OCI-LY7 (cell line): Measurements from ENCODE around the gene ORC2. TPM values are rescaled to one million over a fixed set of nuclear protein-coding genes. Genes with fewer than 3 reads are reported as not detected.

ENCODE experiments used
- BruUV-seq: library from RNA; stranded (reverse); fragments of 400-500 nt; replicated peaks from 2 replicates; lab custom pipeline; 2021; lab: Mats Ljungman, UMichigan
- CTCF ChIA-PET: fragments of 300-600 bp; sonication (Branson Sonifier 250); formaldehyde crosslinking; loops from one replicate; lab custom pipeline; 2022; ENCODE audit warnings: antibody characterized with exemption; ENCODE audit not compliant: unreplicated experiment; lab: Charles Lee
- POLR2A ChIA-PET: fragments of 300-600 bp; sonication (Branson Sonifier 250); formaldehyde crosslinking; loops from one replicate; lab custom pipeline; 2022; ENCODE audit warnings: antibody characterized with exemption; lab: Charles Lee
- DNase-seq: peaks from one replicate; pipeline ENCODE4 v3.0.0-alpha.2; 2015; ENCODE audit warnings: low spot score
- H2AFZ ChIP-seq: fragments of 200-600 bp; sonication (generic), shearing (Covaris generic); 2 replicates; pipeline ENCODE4 v1.6.1; 2014; ENCODE audit warnings: mild to moderate bottlenecking, antibody characterized with exemption, low read length, moderate library complexity
- H3K27ac ChIP-seq: fragments of 200-600 bp; sonication (generic); 2 replicates; pipeline ENCODE4 v1.5.1; 2014; ENCODE audit warnings: mixed run types, low read depth, mild to moderate bottlenecking, moderate library complexity, low read length, inconsistent platforms; ENCODE audit not compliant: poor library complexity, severe bottlenecking
- H3K36me3 ChIP-seq: fragments of 200-600 bp; sonication (generic); 2 replicates; pipeline ENCODE4 v1.6.1; 2014; ENCODE audit warnings: mild to moderate bottlenecking, antibody characterized with exemption, low read length, moderate library complexity, mixed read lengths; ENCODE audit not compliant: insufficient read depth
- H3K4me1 ChIP-seq: fragments of 200-600 bp; sonication (generic); 2 replicates; pipeline ENCODE4 v1.5.1; 2014; ENCODE audit warnings: mild to moderate bottlenecking, low read length; ENCODE audit not compliant: insufficient read depth, poor library complexity, severe bottlenecking
- H3K4me2 ChIP-seq: fragments of 200-600 bp; sonication (generic); 2 replicates; pipeline ENCODE4 v1.6.1; 2014; ENCODE audit warnings: mild to moderate bottlenecking, low read length
- H3K4me3 ChIP-seq: fragments of 200-600 bp; sonication (generic); 2 replicates; pipeline ENCODE4 v1.5.1; 2014; ENCODE audit warnings: mild to moderate bottlenecking, low read depth, low read length; ENCODE audit not compliant: poor library complexity, severe bottlenecking
- H3K79me2 ChIP-seq: fragments of 200-600 bp; sonication (generic); 2 replicates; pipeline ENCODE4 v1.6.1; 2016; ENCODE audit warnings: low read depth, mild to moderate bottlenecking, low read length, moderate library complexity, mixed read lengths; ENCODE audit not compliant: insufficient read depth
- H3K9me2 ChIP-seq: fragments of 200-600 bp; sonication (generic); 2 replicates; pipeline ENCODE4 v1.6.1; 2016; ENCODE audit warnings: mild to moderate bottlenecking, low read length, mixed read lengths; ENCODE audit not compliant: insufficient read depth
- H3K9me3 ChIP-seq: fragments of 200-600 bp; sonication (generic); 2 replicates; pipeline ENCODE4 v1.6.1; 2014; ENCODE audit warnings: mild to moderate bottlenecking, mixed run types, low read length, mixed read lengths
- H4K20me1 ChIP-seq: fragments of 200-600 bp; sonication (generic); 2 replicates; pipeline ENCODE4 v1.6.1; 2014; ENCODE audit warnings: mild to moderate bottlenecking, antibody characterized with exemption, low read length, moderate library complexity, mixed read lengths; ENCODE audit not compliant: insufficient read depth
- EZH2phosphoT487 ChIP-seq: fragments of 200-600 bp; sonication (generic); IDR thresholded peaks from 2 replicates; pipeline ENCODE4 v1.6.1; 2018; ENCODE audit warnings: low read depth, borderline replicate concordance, mild to moderate bottlenecking, mixed run types, antibody characterized with exemption, low read length, moderate library complexity, mixed read lengths
- intact Hi-C: fragments of 100-400 bp; cut with micrococcal nuclease; formaldehyde crosslinking; loops from one replicate; pipeline ENCODE4 v1.10.0; 2022; ENCODE audit not compliant: unreplicated experiment
- total RNA-seq, 2 experiments: library from RNA; depleted of rRNA in 1 of 2; stranded (reverse); fragments of >200 nt in 1 of 2; shearing (Covaris generic) in 1 of 2; gene quantifications; 2 replicates each; pipeline ENCODE4 v1.2.3, GENCODE V29; 2014 to 2022
- TF ChIP-seq, protein P1 (sequence below): fragments of 200-600 bp; sonication (generic); conservative IDR thresholded peaks from 2 replicates; pipeline ENCODE4 v1.5.1; 2014; ENCODE audit warnings: mild to moderate bottlenecking, antibody characterized with exemption, low read length, moderate library complexity, mixed read lengths

ORC2 gene
- total RNA-seq, 2 experiments from 2014 or later, result 14.9 to 46.1 TPM

DNA sequence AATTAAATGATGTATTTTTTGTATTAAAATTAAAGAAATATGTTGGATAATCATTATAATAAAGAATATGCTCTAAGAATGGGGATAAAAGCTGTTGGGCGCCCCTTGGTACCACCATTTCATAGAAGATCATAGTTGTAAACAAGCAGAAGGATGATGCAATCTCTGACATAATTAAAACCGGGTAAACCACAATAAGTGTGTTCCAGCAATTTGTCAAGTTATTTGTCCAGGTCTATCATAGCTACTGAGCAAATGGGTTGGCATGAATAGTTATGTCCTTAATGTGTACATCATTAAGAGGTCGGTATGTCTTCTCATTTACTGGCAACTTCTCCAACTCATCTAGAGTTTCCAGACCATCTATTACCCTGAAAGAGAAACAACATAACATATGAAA is 92.3 kb downstream of the ORC2 start:
- TF ChIP-seq, protein P1, sequence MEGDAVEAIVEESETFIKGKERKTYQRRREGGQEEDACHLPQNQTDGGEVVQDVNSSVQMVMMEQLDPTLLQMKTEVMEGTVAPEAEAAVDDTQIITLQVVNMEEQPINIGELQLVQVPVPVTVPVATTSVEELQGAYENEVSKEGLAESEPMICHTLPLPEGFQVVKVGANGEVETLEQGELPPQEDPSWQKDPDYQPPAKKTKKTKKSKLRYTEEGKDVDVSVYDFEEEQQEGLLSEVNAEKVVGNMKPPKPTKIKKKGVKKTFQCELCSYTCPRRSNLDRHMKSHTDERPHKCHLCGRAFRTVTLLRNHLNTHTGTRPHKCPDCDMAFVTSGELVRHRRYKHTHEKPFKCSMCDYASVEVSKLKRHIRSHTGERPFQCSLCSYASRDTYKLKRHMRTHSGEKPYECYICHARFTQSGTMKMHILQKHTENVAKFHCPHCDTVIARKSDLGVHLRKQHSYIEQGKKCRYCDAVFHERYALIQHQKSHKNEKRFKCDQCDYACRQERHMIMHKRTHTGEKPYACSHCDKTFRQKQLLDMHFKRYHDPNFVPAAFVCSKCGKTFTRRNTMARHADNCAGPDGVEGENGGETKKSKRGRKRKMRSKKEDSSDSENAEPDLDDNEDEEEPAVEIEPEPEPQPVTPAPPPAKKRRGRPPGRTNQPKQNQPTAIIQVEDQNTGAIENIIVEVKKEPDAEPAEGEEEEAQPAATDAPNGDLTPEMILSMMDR, result no peak
- no peak for TF ChIP-seq EZH2phosphoT487
- H3K9me3 ChIP-seq, result no peaks in the 10 kb centered on the region
- BruUV-seq, result no TSS peak
- POLR2A ChIA-PET, result interaction anchor here (1.4 to 1.9 kb wide), 2 partner anchors 18 to 44 kb away, joined by 5 to 7 read pairs; partner anchors contain the start of genes NIF3L1 and PPIL3
- H2AFZ ChIP-seq, result no peak overlapping the region
- peaks cover 66% of the 10 kb centered on the region for H3K36me3 ChIP-seq
- H3K9me2 ChIP-seq, result no peaks in the 10 kb centered on the region
- intact Hi-C loops, result no loop called here
- no peaks in the 10 kb centered on the region for H3K79me2 ChIP-seq
- CTCF ChIA-PET, result no interaction called here
- no peaks in the 10 kb centered on the region for H4K20me1 ChIP-seq
- peak overlapping the region; percentile 18 for H3K27ac ChIP-seq
- no peak overlapping the region for H3K4me3 ChIP-seq
- H3K4me2 ChIP-seq, result no peak overlapping the region
- DNase-seq, result no peak
- peaks cover 8% of the 10 kb centered on the region for H3K4me1 ChIP-seq

DNA sequence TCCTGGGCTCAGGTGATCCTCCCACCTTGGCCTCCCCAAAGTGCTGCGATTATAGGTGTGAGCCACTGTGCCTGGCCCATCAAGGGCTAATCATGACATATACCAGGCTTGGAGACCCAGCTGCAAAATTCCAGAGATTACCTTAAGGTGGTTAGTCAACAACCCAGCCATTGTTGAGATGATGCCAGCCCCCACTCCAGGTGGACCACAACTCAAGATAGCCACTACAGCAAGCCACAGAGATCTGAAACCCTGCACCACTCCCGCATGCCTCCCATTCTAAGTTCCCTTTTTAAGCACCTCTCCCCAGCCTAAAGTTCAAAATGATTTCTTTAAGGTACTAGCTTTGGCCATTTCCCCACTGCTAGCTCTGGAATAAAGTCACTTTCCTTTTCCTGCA is 94.4 kb downstream of the ORC2 start:
- no peaks in the 10 kb centered on the region for H3K9me3 ChIP-seq
- peaks cover 15% of the 10 kb centered on the region for H3K4me1 ChIP-seq
- intact Hi-C loops, result no loop called here
- H3K9me2 ChIP-seq, result no peaks in the 10 kb centered on the region
- H2AFZ ChIP-seq, result no peak overlapping the region
- no TSS peak for BruUV-seq
- H3K79me2 ChIP-seq, result peaks cover under 1% of the 10 kb centered on the region; the same call in 1 of the 2 replicates
- TF ChIP-seq, protein P1, result no peak
- no peak for TF ChIP-seq EZH2phosphoT487
- ChIA-PET POLR2A (interaction anchor here (0.9 to 1.5 kb wide), 3 partner anchors 9 to 24 kb away, joined by 3 to 10 read pairs (median 4); no protein-coding TSS in a partner anchor), CTCF (no interaction called here)
- H3K27ac ChIP-seq, result no peak overlapping the region
- H4K20me1 ChIP-seq, result no peaks in the 10 kb centered on the region
- DNase-seq, result no peak
- H3K4me2 ChIP-seq, result no peak overlapping the region
- H3K4me3 ChIP-seq, result no peak overlapping the region
- peaks cover 45% of the 10 kb centered on the region for H3K36me3 ChIP-seq
